ENCODE results near the gene CYP17A1.
A peak's percentile ranks its signal among the peaks of the same experiment; 100 is the strongest.
"Not testable (repeated sequence)": the region's sequence is repeated elsewhere in the genome, so short reads cannot be mapped to it uniquely, and the experiment has no call there.

Gene CYP17A1

DNA sequence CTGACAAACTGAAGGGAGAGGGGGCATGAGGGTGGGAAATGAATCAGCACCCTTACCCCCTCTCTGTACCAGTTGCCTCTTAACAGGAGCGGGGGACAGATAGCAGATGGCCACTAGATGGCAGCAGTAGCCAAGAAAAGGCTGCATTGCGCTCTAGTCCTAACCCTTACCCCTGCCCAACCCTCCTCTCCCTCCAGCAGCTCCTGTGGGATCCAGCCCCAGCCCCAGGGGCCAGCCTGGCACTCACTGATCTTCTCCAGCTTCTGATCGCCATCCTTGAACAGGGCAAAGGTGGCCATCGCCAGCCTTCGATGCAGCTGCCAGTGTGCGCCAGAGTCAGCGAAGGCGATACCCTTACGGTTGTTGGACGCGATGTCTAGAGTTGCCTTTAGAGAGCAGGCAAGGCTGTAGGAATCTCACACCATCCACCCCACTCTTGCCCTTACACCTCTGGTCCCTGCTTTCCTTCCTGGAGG is 2.2 kb downstream of the CYP17A1 start:
- peak; percentile 80 for DNase-seq

DNA sequence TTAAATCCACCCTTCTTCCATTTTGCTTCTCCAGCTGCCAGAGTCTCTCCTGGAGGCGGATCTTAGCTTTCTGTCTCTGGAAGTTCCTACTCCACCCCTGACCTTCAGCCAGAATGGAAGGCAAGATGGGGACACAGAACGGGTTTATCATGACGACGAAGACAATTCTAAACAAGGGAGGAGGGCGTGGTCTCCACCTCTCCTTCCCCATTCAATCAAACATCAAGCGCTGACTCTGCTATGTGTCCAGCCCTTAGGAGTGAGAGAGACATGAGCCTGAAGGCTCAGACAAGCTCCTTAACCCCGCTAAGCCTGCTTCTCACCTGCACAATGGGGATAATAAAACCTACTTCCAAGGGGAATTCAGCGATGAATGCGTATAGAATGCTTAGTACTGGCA is 3.1 kb downstream of the CYP17A1 start:
- DNase-seq = no peak

DNA sequence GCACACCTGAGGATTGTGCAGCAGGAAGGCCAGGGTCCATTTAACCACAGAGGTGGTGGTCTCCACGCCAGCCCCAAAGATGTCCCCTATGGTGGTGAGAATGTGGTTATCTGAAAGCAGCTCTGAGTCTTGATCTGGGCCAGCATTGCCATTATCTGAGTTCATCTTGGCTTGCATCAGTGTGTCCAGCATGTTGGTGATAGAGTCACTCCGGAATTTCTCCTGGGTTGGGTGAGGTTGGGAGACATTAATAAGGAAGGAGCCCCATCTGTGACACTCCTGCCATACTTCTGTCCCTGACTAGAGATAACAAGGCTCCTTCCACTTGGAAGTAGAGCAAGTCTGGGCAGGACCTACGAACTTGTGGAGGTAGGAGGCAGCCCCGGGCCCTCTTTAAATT is 4.2 kb downstream of the CYP17A1 start:
- DNase-seq = no peak

DNA sequence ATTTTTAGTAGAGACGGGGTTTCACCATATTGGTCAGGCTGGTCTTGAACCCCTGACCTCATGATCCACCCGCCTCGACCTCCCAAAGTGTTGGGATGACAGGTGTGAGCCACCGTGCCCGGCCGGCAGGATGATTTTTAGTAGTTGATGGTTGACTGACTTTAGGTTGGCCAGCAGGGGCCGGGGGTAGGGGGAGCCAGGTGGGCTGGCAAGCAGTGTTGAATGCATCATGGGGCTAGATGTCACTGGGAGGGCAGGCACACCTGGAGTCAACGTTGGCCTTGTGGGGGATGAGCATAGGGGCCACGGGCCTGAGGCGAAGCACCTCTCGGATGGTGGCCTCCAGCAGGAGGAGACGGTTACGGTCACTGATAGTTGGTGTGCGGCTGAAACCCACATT is 5.0 kb downstream of the CYP17A1 start:
- no peak for DNase-seq

DNA sequence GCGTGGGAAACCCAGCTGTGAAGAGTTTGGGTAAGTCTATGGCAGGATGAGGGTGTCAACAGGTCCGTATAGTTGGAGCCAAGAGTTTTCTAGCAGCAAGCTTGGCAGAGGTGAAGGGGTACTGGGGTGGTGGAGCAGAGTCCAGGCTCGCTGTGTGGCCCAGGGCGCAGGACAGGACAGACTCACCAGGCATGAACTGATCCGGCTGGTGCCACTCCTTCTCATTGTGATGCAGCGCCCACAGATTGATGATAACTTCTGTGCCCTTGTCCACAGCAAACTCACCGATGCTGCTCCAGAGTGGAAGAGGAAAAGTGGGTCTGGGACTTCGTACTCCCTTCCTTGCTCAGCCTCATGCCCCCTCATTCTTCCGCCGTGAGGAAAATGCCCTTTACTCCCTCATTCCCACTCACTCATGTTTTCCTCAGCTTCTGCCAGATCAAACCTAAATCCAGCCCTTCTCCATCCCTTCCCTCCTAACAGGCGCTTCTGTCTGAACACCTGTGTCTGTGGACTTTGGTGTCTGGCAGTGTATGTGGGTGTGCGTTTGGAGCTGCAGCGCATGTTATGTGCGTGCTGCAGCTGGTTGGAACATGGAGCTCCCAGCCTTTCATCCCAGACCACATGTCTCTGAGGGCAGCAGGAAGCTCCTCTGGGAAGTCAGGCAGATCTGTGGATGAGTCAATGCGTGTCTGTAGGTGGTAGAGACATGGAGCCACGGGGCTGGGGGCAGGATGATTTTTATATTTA is 5.7 kb downstream of the CYP17A1 start:
- no peak for DNase-seq

DNA sequence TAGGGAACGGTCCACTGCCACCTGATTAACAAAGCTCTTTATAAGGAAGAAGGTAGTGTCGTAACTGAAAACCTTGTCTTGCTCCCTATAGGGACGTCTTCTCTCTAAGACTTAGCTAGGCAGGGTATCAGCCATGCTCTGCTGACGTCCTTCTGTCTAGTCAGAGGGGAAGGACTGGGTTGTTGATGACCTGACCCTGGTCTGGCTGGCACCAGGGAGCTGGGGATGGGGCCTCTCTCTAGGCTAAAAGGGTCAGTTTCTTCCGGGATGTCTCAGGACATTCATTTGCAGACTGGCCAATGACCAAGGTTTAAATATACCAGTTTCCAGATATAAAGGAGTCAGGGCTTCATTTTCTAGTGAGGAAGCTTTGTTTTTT is 9.6 kb downstream of the CYP17A1 start:
- no peak for DNase-seq

DNA sequence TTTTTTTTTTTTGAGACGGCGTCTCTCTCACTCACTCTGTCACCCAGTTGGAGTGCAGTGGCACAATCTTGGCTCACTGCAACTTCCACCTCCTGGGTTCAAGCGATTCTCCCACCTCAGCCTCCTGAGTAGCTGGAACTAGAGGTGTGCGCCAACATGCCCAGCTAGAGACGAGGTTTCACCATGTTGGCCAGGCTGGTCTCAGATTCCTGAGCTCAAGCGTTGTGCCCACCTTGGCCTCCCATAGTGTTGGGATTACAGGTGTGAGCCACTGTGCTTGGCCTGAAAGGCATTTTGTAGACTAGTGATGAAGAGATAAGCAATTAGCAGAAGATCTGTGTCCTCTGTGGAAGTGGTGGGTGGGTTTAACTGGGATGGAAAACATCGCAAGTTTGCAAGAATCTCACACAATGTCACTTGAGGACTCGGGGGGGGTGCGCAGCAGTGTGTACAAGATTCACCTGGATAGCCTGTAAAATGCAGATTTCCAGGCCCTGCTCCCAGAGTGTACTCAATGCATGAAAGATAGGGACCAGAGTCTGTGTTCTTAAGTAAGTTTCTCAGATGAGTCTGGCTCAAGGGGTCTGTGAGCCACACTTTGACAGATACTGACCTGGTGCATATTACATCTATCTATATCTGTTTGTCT is 10.9 kb downstream of the CYP17A1 start:
- DNase-seq = no peak

DNA sequence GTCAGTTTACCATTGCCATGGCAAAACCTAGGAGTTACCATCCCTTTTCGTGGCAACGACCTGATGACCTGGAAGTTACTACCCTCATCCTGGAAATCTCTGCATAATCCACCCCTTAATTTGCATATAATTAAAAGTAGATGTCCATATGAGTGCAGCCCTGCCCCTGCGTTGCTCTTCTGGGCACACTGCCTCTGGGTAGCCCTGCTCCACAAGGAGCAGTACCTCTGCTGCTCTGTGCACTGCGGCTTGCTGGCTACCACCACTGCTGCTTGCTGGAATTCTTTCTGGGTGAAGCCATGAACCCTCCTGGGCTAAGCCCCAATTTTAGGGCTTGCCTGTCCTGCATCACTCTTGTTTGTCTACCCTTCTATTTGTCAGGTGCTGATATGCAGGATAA is 12.5 kb downstream of the CYP17A1 start:
- DNase-seq = no peak

DNA sequence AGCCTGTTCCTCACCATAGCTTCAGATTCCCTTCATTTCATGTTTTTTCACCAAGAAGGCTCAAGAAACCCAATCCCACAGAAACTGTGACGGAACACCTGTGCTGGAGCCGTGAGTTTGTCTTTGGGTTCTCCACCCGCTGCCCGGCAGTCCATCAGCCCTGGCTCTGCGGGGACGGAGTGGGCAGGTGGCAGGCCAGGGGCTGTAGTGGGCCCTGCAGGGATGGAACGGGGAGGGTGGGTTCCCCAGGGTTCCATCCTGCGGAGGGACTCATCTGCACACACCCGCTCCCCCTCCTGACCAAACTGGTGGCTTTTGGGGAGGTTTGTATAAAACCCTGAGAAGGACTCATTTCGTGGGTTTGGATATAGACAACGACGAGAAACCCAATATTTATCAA is 15.0 kb downstream of the CYP17A1 start:
- DNase-seq = no peak

DNA sequence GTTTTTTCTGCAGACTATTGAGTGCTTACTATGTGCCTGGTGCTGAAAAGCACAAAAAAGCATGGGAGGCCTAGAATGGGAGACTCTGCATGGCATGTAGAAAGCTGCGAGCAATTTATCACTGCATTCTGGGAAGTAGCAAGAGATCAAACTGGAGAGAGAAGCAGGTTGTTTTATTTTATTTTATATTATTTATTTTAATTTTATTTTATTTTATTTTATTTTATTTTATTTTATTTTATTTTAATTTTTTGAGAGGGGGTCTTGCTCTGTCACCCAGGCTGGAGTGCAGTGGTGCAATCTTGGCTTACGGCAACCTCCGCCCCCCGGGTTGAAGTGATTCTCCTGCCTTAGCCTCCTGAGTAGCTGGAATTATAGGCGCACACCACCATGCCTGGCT is 17.2 kb downstream of the CYP17A1 start:
- not testable (repeated sequence) for DNase-seq

DNA sequence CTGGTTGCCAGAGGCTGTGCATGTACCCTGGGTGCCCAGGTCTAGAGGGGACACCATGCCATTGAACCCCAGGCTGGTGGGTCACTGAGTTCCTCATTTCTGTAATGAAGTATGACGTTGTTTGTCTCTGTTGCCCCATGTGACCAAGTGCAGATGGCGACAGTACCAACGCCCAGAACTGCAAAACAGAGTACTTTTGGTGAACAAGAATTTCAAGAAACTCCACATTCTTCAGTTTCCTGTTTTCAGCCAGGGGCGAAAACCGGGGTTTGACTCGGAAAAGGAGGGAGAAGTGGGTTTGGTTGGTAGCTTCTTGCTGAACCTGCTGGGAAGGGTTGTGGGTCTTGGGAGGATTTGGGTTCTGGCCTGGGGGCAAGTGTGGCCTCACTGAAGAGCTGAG is 18.2 kb downstream of the CYP17A1 start:
- DNase-seq = no peak

DNA sequence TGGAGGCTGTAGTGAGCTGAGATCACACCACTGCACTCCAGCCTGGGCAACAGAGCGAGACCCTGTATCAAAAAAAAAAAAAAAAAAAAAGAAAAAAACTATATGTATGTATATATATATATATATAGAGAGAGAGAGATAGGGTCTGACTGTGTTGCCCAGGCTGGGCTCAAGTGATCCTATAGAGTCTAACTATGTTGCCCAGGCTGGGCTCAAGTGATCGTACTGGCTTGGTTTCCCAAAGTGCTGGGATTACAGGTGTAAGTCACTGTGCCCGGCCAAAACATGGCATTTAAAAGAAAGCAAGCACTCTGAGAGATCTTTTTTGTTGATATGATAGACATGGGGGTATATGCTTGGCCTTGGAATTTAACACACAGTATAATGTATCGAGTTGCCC is 20.0 kb downstream of the CYP17A1 start:
- no peak for DNase-seq

DNA sequence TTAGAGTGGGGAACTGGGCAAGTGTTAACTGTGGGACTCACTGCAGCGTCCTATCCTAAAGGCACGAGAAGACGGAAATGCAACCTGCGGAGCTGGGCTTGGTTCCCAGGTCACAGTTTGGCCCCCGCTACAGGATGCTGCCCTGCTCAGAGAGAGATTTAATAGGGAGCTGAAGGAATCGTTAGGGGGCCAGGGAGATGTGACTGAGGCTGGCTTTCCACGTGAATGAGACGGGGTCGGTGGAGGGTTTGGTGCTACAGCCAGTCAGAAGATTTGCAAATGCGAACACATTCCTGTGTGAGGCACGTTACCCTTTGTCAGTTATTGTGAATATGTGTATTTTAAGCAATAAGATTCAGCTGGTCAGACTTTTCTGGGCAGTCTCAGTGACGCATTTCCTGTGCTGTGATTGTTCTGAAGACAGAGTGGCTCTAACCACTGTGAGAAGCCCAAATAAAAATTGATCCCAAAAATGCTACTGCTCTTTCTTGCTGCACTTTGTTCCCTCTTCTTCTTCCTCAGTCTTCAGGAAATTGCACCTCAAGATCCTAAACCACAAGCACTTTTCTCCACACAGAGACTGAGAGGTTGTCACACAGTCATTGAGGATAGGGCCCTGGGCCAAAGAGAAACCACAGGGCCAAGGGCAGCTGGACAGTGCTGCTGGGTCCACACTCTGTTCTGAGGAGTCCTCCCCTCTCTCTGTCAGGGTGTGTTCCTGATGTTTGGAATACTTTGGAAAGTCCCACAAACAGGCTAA is 21.2 kb downstream of the CYP17A1 start:
- DNase-seq = no peak

DNA sequence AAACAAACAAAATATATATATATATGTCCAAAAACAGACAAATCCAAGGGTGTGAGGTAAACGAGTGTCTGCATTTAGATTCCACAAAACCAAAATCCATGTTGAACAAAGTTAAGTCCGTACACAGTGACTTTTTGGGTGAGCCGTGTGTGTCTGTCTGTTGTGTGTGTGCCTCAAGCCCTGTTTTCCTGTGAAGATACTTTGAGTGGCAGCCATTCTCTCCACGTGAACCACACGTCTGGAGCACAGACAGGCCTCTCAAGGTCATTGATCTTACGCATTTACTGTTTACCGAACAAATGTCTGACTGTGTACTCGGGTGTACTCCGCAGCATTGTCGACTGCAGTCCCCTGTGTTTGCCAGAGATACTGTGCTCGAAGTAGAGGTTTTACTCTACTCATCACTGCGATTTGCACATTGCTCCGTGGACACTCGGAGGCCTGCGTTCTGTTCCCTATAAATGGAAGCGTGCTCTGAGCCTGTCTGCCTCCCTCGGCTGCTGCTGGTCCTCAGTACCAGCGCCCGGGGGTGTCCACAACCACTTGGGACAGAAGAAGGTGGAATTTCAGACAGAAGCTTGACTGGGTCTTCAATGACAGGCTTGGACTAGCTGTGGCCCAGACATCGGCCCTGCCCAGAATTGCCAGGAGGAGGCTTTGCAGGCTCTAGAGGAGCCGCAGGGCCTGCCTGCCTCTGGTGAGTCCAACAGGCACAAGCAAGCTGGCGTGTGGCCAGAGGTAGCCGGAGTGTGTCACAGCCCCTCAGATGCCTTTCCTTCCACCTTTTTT is 22.1 kb downstream of the CYP17A1 start:
- DNase-seq = no peak

DNA sequence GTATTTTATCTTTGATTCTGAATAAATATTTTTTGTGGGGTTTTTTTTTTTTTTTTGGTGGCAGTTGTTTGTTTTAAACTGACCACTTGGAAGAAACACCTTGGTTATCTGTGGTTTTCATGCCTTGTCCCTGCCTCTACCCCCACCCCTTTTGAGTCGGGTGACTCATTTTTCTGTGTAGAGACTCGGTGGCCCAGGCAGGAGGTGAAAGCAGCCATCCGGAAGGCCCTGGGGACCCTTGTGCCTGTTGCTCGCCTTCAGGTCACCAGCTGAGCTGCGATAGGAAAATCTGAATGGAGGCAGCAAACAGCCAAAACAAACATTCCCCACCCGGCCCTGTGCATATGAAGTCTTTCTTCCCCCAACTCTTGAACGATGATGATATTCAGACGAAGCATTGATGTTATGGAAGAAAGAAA is 22.8 kb downstream of the CYP17A1 start:
- no peak for DNase-seq

DNA sequence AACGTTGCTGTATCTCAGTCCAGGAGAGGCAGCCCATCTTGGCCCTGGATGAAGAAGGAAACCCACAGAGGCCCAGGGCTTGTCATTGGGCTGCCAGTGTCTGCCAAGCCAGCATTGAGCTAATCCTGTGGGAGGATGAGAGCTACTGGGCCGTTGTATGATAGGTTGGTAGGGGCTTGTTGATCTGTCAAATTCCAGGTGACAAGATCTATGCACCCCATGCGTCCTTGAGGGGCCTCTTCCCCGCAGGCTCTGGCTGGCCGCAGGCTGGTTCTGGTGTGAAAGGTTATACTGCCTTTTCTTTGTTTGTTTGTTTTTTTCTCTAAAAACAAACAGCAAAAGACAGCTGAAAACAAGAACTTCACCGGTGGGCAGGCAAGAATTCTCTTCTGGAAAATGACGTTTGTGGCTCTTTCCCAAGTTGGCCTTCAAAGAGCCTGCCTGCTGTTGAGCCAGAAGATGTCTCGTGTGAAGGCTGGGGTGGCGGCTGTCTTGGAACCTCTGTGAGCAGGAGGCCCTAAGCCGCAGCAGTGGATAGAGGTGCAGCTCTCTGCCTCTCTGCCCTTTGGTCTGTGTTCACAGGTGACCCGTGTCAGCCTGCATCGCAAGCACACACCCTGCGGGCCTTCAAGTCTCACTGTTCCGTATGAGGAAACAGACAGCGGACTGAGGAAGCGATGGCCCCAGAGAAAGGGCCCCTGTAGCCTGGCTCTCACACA is 23.3 kb downstream of the CYP17A1 start:
- no peak for DNase-seq

DNA sequence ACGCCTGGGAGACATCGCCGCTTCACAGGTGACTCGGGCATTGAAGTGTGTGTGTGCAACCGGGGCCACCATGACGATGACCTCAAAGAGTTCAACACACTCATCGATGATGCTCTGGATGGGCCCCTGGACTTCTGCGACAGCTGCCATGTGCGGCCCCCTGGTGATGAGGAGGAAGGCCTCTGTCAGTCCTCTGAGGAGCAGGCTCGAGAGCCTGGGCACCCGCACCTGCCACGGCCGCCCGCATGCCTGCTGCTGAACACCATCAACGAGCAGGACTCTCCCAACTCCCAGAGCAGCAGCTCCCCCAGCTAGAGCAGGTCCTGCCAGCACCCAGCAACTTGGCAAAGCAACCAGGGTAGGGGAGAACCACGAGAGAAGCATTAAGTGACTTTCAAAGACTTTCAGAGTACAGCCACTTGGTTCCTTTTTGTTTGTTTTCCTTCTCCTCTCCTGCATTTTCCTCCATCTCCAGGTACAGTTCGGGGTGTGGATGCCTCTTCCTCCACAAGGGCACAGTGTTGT is 24.1 kb downstream of the CYP17A1 start:
- no peak for DNase-seq

DNA sequence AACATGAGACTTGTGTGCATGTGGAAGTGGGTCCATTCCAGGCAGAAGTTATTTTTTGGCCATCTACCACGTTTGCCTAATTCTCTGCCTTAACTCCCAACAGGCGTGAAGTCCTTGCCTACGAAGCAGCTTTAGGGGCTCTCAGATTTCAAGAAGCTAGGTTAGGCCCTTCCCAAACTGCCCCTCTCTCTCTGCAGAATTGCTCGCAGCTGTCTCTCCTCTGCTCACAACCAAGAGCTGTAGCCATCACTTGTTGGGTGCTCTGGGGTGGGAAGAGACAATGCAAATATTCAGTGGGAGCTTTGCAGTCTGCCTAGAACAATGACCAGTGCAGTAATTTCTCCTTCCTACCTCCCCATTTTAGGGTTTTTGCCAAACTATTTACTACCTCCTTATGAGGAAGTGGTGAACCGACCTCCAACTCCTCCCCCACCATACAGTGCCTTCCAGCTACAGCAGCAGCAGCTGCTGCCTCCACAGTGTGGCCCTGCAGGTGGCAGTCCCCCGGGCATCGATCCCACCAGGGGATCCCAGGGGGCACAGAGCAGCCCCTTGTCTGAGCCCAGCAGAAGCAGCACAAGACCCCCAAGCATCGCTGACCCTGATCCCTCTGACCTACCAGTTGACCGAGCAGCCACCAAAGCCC is 24.9 kb downstream of the CYP17A1 start:
- DNase-seq = no peak

DNA sequence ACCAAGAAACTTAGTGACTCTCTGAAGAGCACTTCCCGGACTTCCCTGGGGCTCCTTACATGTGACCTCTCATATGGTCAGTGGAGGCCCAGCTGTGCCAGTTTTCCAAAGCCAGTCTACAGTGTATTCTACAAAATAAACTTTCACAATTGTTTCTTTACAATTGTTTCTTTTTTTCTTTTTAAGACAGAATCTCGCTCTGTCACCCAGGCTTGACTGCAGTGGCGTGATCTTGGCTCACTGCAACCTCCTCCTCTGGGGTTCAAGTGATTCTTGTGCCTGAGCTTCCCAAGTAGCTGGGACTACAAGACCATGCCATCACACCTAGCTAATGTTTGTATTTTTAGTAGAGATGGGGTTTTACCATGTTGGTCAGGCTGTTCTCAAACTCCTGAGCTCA is 25.9 kb downstream of the CYP17A1 start:
- no peak for DNase-seq

DNA sequence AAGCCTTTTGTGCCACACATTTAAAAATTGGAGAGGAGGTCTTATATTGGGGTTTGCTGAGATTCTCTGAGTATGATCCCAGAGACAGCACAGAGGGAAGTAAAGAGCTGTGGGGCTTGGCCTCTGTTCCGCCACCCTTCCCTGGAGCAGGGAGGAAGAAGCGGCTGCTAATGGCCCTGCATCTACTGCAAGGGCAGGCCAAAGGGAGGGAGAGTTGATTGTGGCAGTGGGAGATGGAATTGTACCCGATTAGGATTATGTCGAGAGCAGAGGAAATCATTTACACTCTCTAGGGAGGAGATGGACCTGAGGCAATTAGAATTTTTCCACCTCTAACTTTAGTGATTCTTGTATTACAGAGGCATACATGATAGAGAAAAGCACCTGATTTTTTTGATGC is 28.8 kb downstream of the CYP17A1 start:
- DNase-seq = no peak

DNA sequence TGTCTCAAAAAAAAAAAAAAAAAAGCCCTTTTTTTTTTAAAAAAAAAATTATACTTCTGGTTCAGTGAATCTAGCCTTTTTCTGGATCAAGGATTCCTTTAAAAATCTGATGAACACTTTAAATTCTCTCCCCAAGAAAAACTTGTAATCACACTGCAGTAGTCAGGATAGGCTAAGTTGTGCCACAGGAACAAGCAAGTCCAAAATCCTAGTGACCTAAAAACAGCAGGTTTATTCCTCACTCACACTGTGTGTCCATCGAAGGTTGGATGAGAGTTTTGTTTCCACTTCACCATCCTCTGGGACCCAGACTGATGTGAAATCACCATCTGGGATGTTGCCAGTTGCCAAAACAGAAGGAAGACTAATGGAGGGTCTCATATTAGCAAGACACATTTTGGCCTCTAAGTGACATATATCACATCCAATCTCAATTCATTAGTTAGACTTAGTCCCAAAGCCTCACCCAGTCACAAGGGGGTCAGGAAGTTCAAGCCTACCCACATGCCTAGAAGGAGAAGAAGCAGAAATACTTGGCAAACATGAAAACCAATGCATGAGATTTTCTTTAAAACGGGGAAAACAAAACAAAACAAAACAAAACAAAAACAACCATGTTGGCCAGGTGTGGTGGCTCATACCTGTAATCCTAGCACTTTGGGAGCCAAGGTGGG is 32.7 kb downstream of the CYP17A1 start:
- DNase-seq = no peak

Data from activated CD4-positive, alpha-beta T cell treated with anti-CD3 and anti-CD28 coated beads, Interleukin-10, Interleukin-2, amounts not matched to agents 100 ng/mL and 50 ng/mL, durations not matched to agents 16 hours and 8 hours (primary cell).